ENCODE data around the gene STX19. TPM values are rescaled to one million over a fixed set of nuclear protein-coding genes. Genes with fewer than 3 reads are reported as not detected.

The STX19 gene
- total RNA-seq, 1 experiment from 2014 or later, result not detected

GRCh38 chr3:94024385-94024784, 4.0 kb downstream of the STX19 start:
- no peak for DNase-seq

More at GRCh38 chr3:94024385-94024784, 4.0 kb downstream of the STX19 start:
- Histone ChIP-seq H3K23ac (ENCODE audit: insufficient read length, low read depth, low read length) (no peak overlapping the region), H2BK12ac (ENCODE audit: insufficient read length, low read depth, low read length) (no peak overlapping the region), H3K56ac (ENCODE audit: insufficient read length, low read depth, low read length) (no peak overlapping the region), H2BK20ac (ENCODE audit: low read depth, low read length, poor library complexity, severe bottlenecking) (no peak overlapping the region), H3K27ac (ENCODE audit: insufficient read length, low read depth, low read length) (no peak overlapping the region), H2AK5ac (ENCODE audit: insufficient read length, low read length) (no peak overlapping the region), H3K79me1 (ENCODE audit: insufficient read depth, low read depth, low read length, poor library complexity, severe bottlenecking) (no peaks in the 10 kb centered on the region), H2BK15ac (ENCODE audit: low read depth, low read length) (no peak overlapping the region), H3K79me2 (ENCODE audit: insufficient read depth, low read length) (no peaks in the 10 kb centered on the region), H4K8ac (replicated peaks; ENCODE audit: insufficient read length, low read depth, low read length) (no peak overlapping the region), H3K9me3 (ENCODE audit: control insufficient read depth, low read depth, low read length) (no peaks in the 10 kb centered on the region), H2AFZ (ENCODE audit: low read length) (no peak overlapping the region), H4K91ac (ENCODE audit: insufficient read length, low read depth, low read length) (no peak overlapping the region), H2BK5ac (ENCODE audit: insufficient read length, low read length) (no peak overlapping the region), H3K4ac (ENCODE audit: low read depth, low read length) (no peak overlapping the region), H3K23me2 (ENCODE audit: insufficient read length, low read depth, low read length, poor library complexity, severe bottlenecking) (no peaks in the 10 kb centered on the region), H3K4me1 (ENCODE audit: insufficient read depth, low read length) (no peaks in the 10 kb centered on the region), H2BK120ac (ENCODE audit: low read depth, low read length, poor library complexity, severe bottlenecking) (no peak overlapping the region), H4K20me1 (ENCODE audit: control insufficient read depth, insufficient read depth, insufficient read length) (no peaks in the 10 kb centered on the region), H3K27me3 (ENCODE audit: insufficient read depth, low read length) (no peaks in the 10 kb centered on the region), H4K5ac (ENCODE audit: insufficient read length, low read depth, low read length) (no peak overlapping the region), H3K4me2 (ENCODE audit: insufficient read depth, insufficient read length, low read length) (no peak overlapping the region), H3K9ac (ENCODE audit: extremely low read depth, insufficient read length, low read length) (no peak overlapping the region), H3T11ph (ENCODE audit: low read length) (no peak overlapping the region), H3K18ac (ENCODE audit: insufficient read length, low read depth, low read length) (no peak overlapping the region), H3K14ac (ENCODE audit: insufficient read depth, low read length) (no peak overlapping the region)
- H3K4me3 Mint-ChIP-seq, result no peak overlapping the region
- TF ChIP-seq CTCF (conservative IDR thresholded peaks at IDR 0.05), result no peak
- H3K27ac Mint-ChIP-seq, result peak overlapping the region in 1 of 3 experiments; percentile 3; a peak in 1 of 7 replicates
- no CpG with 5 or more reads among the region's 3 CpGs for WGBS (ENCODE audit: extremely low coverage, insufficient read length, low lambda C conversion rate)
- no peaks in the 10 kb centered on the region for H3K36me3 Mint-ChIP-seq (ENCODE audit: insufficient read depth in 1 of 3, low read depth in 3 of 3)
- H3K4me1 Mint-ChIP-seq, result peaks cover 4 to 5% of the 10 kb centered on the region in 2 experiments; a peak in 2 of 4 replicates
- H3K27me3 Mint-ChIP-seq (ENCODE audit: low read depth), result no peaks in the 10 kb centered on the region
- no peaks in the 10 kb centered on the region for H3K9me3 Mint-ChIP-seq
